HG02763 (cell line): ENCODE results near the gene TRRAP.
"Not testable (repeated sequence)": the region's sequence is repeated elsewhere in the genome, so short reads cannot be mapped to it uniquely, and the experiment has no call there.

Source experiments
- ATAC-seq: cut with Tn5 transposase; IDR thresholded peaks from one replicate; pipeline ENCODE4 v1.9.1; 2021; ENCODE audit warnings: mild to moderate bottlenecking, moderate library complexity; ENCODE audit not compliant: unreplicated experiment

TRRAP gene

DNA sequence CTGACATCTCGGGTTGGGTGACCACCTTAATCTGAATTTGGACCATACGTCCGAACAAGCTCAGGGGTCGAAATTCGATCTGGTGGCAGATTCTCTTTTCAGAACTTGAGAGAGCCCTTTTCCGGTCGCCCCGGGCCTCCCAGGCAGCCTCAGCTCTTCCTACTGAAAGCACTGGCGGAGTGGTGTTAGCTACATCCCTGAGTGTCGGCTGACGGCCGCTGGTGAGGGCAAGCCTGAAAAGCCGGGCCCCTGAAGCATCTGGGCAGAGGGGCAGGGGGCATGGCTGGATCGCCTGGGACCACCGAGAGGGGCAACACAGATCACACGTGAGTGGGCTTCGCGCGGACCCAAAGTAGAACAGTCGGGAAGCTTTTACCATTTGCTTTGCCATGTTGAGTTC is 149.5 kb downstream of the TRRAP start:
- no peak for ATAC-seq

DNA sequence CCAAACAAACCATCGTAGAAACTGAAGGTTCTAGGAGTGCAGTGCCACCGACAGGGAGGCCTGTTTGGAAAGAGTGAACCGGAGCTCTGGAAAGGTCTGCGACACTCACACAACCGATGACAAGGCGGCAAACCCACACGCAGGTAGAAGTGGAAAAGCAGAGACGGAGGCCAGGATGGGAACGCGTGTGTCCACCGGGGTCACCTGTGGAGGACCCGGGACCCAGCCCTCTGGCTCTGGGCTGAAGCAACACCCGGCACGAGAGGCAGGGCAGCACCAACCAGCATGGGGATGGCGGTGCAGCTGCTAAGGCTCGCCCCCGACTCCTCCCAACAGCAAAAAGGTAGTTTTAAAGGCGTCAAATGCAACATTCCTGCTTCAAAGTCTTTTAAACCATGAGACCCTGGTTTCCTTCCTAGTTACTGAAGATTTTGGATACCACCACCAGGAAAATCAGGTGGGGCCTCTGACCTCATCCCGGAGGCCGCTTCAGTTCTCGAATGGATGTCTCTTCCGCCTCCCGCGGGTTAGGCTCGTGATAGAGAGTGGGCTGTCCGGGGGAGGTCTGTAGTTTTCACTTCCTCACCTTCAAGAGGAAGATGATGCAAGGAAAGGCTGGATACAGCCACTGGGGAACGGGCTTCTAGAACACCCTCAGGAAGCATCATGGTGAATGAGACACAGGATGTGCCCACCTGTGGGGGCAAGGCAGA is 150.1 kb downstream of the TRRAP start:
- ATAC-seq = no peak

- no peak for ATAC-seq
These were observed 151.4 kb downstream of the TRRAP start for GRCh38 chr7:99029466-99030435.

DNA sequence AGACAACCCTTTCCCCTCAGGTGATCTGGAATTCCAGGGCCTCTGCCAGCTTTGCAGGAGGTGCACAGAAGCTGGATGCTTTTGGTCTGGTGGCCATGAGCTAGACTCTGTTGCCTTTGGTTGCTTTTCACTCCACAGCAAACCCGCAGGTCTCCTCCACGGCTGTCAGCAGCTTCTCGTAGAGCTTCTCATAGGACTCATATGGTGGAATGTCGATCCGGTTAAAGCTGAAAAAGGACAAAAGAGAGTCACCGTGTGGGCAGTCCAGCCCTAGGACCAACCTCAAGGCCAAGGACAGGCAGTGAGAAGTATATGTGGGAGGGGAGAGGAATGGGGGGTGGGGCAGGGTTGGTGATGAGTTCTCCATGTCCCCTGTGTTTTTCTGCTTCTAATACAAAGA is 152.1 kb downstream of the TRRAP start:
- ATAC-seq = no peak

DNA sequence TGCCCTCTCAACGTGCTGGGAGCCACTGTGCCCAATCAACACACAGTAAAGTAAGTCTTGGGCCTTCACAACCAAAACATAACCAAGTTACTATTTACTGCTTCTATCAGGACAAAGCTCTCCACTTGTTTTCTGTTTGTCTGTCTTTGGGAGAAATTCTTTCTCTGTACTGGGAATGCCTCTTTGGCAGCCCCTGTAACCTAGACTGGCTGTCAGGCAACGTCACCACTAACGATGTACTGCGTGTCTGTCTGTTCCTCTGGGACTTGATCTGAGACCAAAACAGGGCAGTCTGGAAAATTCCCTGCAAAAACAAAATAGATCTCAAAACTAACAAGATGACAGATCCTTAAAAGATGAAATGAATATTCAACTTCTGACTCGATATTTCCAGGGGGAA is 152.6 kb downstream of the TRRAP start:
- ATAC-seq = no peak

DNA sequence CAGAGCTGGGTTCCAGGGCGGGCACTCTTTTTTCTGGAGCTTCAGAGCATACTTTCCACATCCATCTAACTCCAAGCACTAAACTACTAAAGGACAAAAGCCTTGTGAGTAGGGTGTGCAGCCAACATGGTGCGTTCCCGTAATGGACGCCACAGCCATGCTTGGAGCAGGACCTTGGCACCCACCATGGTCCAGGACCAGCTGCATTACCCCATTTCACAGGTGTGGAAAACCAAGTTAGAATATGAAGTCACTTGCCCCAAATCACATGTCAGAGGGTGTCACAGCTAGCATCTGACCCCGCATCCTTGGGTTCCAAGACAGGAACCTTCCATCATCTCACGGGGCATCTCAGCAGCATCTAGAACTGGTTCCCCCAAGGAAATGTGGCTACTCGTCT is 153.2 kb downstream of the TRRAP start:
- no peak for ATAC-seq

- no peak for ATAC-seq
These were observed 154.6 kb downstream of the TRRAP start for GRCh38 chr7:99032928-99033327.

GRCh38 chr7:99033765-99034164 is 155.4 kb downstream of the TRRAP start:
- no peak for ATAC-seq

GRCh38 chr7:99034932-99035722 is 156.8 kb downstream of the TRRAP start:
- ATAC-seq = no peak

DNA sequence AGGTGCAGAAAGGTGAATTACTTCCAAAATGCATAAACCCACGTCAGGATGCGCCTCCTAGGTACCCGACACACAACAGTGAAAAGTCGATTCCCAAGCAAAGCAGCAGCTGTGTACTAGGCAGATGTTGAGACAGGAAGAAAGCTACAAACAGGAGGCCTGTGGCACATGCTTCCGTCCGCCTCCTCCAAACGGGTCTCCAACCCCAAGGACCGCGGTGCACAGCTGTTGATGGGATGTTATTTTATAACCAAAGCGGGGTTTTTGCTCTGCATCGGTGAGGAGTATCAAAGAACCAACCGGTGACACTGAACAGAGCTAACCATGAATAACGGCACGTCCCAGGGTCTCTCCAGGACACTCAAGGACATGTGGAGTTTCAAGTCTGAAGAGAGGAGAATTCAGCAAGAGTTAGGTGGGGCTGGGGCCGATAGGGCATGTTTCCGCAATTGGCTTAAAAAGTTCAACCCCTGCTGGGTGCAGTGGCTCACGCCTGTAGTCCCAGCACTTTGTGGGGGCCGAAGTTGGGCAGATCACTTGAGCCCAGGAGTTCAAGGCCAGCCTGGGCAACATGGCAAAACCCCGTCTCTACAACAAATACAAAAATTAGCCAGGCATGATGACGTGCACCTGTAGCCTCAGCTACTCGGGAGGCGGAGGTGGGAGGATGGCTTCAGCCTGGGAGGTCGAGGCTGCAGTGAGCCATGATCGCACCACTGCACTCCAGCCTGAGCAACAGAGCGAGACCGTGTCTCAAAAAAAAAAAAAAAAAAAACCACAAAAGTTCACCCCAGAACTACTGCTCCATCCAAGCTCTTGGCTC is 157.6 kb downstream of the TRRAP start:
- ATAC-seq = no peak

- no peak for ATAC-seq
These were observed 158.3 kb downstream of the TRRAP start for GRCh38 chr7:99036546-99037111.

DNA sequence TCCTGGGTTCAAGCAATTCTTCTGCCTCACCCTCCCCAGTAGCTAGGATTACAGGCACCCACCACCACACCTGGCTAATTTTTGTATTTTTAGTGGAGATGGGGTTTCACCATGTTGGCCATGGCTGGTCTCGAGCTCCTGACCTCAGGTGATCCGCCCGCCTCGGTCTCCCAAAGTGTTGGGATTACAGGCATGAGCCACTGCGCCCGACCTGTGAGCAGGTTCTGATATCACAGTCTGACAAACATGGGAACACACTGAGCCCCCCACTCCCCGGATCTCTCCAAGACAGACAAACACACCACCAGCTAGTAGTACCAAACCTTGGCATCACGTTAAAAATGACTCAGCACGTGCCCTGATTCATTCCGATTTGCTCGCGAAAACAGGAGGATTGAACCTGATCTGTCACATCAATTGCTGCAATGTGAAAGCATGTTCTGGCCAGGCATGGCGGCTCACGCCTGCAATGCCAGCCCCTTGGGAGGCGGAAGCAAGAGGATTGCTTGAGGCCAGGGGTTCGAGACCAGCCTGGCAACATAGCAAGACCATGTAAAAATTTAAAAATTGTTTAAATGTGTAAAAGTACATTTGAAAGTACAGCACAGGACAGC is 159.1 kb downstream of the TRRAP start:
- no peak for ATAC-seq

DNA sequence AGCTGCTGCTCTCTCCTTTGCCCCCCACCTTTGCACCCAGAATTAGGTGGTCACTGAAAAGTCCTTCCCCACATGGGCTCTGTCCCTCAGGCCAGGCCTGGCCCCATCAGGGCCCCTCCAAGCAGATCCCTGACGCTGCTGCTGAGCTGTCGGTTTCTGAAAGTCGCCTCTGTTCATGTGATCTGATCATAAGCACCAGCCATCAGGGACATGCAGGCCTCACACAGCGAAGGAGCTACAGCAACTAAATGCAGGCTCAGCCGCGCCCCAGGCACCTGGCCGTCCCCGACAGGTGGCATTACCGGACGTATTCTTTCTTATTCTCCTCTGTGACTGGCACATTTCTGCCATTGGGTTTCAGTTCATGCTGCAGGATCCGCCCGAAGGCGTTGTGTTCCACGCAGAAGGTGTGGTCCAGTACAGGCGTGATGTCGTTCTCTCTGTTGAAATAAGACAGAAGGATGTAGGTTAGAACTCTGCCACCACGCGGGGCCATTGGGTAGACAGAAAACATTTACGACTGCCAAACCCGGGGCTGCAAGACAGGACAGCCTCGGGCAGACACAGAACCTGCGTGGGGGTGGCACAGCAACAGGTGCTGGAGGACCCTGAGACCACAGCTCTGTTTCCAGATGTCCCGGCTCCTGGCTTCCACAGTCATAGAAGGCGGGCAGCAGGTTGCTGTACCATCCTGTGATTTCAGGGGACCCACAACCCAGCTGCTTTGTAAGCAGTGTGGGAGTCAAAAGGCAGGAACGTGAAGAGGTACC is 159.9 kb downstream of the TRRAP start:
- no peak for ATAC-seq

- no peak for ATAC-seq
These were observed 161.1 kb downstream of the TRRAP start for GRCh38 chr7:99039384-99039891.

- ATAC-seq = no peak
These were observed 162.0 kb downstream of the TRRAP start for GRCh38 chr7:99040104-99040958.

- no peak for ATAC-seq
These were observed 163.2 kb downstream of the TRRAP start for GRCh38 chr7:99041526-99041925.

GRCh38 chr7:99042957-99043356 is 164.6 kb downstream of the TRRAP start:
- no peak for ATAC-seq

GRCh38 chr7:99044858-99045257 is 166.5 kb downstream of the TRRAP start:
- ATAC-seq = not testable (repeated sequence)
